HL-60 (cell line): Measurements from ENCODE around the gene SIX2.

Experiments used
- DNase-seq, 2 experiments: peaks; one replicate each; pipeline ENCODE4 v3.0.0-alpha.2; 2010 to 2020; ENCODE audit warnings: low read depth in 1 of 2, low spot score in 1 of 2
- H3K27ac ChIP-seq: fragments of 250-450 bp; sonication (Bioruptor Pico); replicated peaks from 2 replicates; pipeline ENCODE4 v1.5.1; 2020; ENCODE audit warnings: mild to moderate bottlenecking, moderate library complexity
- H3K27me3 ChIP-seq: fragments of 250-450 bp; sonication (Bioruptor Pico); 2 replicates; pipeline ENCODE4 v1.5.1; 2021; ENCODE audit warnings: mild to moderate bottlenecking, moderate library complexity; ENCODE audit not compliant: insufficient read depth, poor library complexity, severe bottlenecking
- H3K4me3 ChIP-seq: replicated peaks from 2 replicates; pipeline ENCODE4 v1.5.1; 2011; ENCODE audit warnings: mild to moderate bottlenecking, control low read depth, low read length; ENCODE audit not compliant: insufficient read depth
- GABPA ChIP-seq: IDR thresholded peaks from 2 replicates; pipeline ENCODE4 v1.6.1; 2012; ENCODE audit warnings: low read depth
- POLR2AphosphoS5 ChIP-seq: IDR thresholded peaks from 2 replicates; pipeline ENCODE4 v1.6.1; 2012; ENCODE audit warnings: low read depth
- SPI1 ChIP-seq: IDR thresholded peaks from 2 replicates; pipeline ENCODE4 v1.6.1; 2012; ENCODE audit warnings: low read depth, mild to moderate bottlenecking, borderline replicate concordance
- TF ChIP-seq, protein P1 (sequence below): IDR thresholded peaks from 2 replicates; pipeline ENCODE4 v1.6.1; 2012; ENCODE audit warnings: low read depth; ENCODE audit not compliant: insufficient replicate concordance
- TF ChIP-seq, protein P2 (sequence below): IDR thresholded peaks from one replicate; pipeline ENCODE4 v1.5.1; 2011; ENCODE audit warnings: low read length, control low read depth, inconsistent platforms; ENCODE audit not compliant: insufficient read depth

The SIX2 gene

DNA sequence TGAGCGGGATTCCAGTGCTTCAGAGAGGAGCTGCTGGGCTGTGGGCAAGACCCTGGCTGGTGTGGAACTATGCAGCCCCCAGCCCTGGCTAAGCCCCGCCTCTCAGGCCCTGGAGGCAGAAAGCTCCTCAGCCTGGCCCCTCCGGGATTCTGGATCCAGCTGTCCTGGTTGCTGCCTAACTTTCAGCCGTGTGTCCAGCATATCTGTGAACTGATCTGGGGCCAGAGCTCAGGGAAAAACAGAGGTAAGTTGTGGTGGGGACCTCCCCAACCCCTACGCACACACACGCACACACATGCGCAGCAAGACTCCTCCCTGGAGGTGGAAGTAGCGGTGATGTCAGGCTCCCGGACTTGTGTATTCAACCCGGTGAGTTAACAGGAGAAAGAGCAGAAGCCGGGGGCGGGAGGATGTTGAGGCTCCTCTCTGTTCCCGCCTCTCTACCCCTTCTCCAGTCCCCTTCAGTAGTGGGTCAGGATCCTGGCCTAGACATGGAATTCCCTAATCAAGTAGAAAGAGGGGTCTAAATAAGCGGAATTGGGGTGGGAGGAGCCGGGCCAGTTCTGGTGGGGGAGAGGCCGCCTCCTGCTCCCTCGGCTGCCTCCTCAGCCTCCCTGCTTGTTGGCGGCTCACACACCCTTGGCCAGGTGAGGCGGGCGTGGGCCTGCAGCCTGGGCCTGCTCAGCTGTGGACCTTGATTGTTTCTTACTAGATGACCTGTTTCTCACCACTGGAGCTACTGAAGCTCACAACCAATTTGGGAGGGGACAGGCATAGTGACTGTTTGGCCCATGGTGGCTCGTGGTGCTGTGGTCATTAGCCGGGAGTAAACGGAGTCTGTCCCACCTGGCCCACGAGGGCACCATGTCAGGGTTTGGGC is 33.4 kb downstream of the SIX2 start:
- Histone ChIP-seq H3K27me3 (no peaks in the 10 kb centered on the region), H3K27ac (no peak overlapping the region), H3K4me3 (no peak overlapping the region)
- DNase-seq, result no peak
- no peak for TF ChIP-seq POLR2AphosphoS5
- TF ChIP-seq, protein P1, sequence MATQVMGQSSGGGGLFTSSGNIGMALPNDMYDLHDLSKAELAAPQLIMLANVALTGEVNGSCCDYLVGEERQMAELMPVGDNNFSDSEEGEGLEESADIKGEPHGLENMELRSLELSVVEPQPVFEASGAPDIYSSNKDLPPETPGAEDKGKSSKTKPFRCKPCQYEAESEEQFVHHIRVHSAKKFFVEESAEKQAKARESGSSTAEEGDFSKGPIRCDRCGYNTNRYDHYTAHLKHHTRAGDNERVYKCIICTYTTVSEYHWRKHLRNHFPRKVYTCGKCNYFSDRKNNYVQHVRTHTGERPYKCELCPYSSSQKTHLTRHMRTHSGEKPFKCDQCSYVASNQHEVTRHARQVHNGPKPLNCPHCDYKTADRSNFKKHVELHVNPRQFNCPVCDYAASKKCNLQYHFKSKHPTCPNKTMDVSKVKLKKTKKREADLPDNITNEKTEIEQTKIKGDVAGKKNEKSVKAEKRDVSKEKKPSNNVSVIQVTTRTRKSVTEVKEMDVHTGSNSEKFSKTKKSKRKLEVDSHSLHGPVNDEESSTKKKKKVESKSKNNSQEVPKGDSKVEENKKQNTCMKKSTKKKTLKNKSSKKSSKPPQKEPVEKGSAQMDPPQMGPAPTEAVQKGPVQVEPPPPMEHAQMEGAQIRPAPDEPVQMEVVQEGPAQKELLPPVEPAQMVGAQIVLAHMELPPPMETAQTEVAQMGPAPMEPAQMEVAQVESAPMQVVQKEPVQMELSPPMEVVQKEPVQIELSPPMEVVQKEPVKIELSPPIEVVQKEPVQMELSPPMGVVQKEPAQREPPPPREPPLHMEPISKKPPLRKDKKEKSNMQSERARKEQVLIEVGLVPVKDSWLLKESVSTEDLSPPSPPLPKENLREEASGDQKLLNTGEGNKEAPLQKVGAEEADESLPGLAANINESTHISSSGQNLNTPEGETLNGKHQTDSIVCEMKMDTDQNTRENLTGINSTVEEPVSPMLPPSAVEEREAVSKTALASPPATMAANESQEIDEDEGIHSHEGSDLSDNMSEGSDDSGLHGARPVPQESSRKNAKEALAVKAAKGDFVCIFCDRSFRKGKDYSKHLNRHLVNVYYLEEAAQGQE, result no peak
- TF ChIP-seq, protein P2, sequence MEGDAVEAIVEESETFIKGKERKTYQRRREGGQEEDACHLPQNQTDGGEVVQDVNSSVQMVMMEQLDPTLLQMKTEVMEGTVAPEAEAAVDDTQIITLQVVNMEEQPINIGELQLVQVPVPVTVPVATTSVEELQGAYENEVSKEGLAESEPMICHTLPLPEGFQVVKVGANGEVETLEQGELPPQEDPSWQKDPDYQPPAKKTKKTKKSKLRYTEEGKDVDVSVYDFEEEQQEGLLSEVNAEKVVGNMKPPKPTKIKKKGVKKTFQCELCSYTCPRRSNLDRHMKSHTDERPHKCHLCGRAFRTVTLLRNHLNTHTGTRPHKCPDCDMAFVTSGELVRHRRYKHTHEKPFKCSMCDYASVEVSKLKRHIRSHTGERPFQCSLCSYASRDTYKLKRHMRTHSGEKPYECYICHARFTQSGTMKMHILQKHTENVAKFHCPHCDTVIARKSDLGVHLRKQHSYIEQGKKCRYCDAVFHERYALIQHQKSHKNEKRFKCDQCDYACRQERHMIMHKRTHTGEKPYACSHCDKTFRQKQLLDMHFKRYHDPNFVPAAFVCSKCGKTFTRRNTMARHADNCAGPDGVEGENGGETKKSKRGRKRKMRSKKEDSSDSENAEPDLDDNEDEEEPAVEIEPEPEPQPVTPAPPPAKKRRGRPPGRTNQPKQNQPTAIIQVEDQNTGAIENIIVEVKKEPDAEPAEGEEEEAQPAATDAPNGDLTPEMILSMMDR, result no peak
- no peak for TF ChIP-seq SPI1
- no peak for TF ChIP-seq GABPA

DNA sequence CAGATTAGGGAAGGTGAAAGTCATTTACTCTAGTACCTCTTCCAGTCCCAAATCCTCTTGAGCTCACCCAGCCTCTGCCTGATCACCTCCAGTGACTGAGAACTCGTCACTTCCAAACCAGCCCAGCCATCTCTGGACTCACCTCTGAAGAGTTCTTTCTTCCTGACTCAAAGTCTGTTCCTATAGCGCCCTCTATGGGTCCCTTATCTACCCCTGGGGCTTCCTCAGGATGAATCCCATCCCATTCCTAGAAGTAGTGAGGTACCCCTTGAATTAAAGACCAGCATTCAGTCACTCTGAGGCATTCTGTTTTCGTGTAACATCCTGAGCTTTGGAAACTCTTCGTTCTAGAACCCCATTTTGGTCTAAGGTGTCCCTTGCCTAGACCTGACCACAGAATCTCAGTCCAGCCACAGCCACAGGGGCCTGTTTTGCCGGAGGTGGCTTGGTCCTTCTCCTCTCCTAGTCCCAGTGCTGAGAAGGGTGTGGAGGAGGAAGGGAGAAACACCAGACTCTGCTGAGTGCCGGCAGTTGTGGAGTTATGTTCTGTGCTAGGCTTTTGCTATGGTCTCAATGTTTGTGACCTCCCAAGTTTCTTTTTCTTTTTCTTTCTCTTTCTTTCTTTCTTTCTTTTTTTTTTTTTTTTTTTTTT is 35.1 kb downstream of the SIX2 start:
- peak in 1 of 2 experiments; percentile 18 for DNase-seq
- TF ChIP-seq, protein P1, result no peak
- no peak for TF ChIP-seq GABPA
- TF ChIP-seq, protein P2, result peak; percentile 14
- TF ChIP-seq POLR2AphosphoS5, result no peak
- TF ChIP-seq SPI1, result no peak
- no peak overlapping the region for H3K4me3 ChIP-seq
- H3K27me3 ChIP-seq, result no peaks in the 10 kb centered on the region
- no peak overlapping the region for H3K27ac ChIP-seq

DNA sequence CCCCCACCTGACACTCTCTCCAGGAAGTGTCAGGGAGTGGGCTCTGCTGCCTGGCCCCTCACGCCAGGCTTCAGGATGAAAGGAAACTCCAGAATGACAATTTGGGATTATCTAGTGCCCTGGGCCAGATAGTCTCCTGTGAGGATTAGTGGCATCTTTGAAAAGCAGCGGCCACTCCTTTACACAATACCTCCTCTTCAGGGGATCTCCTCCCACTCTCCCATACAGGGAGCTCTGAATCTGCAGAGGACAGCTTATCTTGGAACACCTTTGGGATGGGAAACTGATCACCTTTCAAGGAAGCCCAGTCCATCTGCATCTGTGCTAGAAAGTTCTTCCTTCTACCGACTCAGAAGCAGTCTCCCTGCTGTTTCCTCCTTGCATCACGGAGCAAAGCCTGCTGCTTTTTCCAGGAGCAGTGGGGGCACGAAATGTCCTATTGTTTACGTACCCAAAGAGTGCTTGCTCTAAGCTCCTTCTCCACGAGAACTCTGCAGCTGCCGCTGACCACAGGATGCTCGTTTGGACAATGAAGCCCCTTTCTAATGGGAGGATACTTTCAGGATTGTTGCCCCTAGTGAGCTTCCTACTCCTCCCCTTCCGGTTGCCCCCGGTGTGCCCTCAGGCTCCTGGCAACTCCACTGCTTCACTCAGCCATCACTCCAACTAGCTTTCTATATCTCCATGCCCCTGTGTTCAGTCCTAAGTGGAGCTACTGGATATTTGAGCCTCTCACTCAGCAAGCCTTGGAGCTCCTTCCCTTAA is 36.3 kb downstream of the SIX2 start:
- TF ChIP-seq POLR2AphosphoS5 (no peak), SPI1 (no peak), GABPA (no peak)
- TF ChIP-seq, protein P2, result no peak
- TF ChIP-seq, protein P1, result no peak
- no peaks in the 10 kb centered on the region for H3K27me3 ChIP-seq
- no peak overlapping the region for H3K27ac ChIP-seq
- no peak overlapping the region for H3K4me3 ChIP-seq
- no peak for DNase-seq
